NOMO-1 (cell line): ENCODE measurements around the gene AK5.
A peak's percentile ranks its signal among the peaks of the same experiment; 100 is the strongest.
"Not testable (repeated sequence)": the region's sequence is repeated elsewhere in the genome, so short reads cannot be mapped to it uniquely, and the experiment has no call there.

ENCODE experiments used
- DNase-seq, 2 experiments: peaks; one replicate each; lab custom pipeline; 2025; ENCODE audit not compliant: unreplicated experiment in 2 of 2; lab: John Stamatoyannopoulos, UW

The AK5 gene

DNA sequence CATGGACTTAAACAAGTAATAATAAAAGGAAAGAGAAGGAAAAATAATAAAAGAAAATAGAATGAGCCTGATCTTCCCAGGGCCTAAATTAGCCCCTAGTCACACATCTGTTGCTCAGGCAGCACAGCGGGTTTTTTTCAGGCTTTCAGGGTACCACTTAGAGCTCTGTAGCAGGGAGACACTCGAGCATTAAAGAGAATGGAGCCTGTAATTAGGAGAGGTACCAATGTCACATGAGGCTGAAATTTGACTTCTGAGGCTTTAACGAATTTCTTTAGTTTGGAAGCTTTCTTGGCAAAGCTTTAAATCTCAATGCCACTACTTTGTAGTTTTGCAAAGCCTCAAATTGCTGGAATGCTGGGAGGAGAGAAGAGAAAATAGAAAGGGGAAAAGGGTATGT lies 116.3 kb downstream of the AK5 start:
- no peak for DNase-seq

- no peak for DNase-seq
Observed at GRCh38 chr1:77399250-77400086, 117.6 kb downstream of the AK5 start.

- DNase-seq = no peak
Observed at GRCh38 chr1:77400781-77401180, 119.0 kb downstream of the AK5 start.

GRCh38 chr1:77401384-77401783 lies 119.6 kb downstream of the AK5 start:
- no peak for DNase-seq

DNA sequence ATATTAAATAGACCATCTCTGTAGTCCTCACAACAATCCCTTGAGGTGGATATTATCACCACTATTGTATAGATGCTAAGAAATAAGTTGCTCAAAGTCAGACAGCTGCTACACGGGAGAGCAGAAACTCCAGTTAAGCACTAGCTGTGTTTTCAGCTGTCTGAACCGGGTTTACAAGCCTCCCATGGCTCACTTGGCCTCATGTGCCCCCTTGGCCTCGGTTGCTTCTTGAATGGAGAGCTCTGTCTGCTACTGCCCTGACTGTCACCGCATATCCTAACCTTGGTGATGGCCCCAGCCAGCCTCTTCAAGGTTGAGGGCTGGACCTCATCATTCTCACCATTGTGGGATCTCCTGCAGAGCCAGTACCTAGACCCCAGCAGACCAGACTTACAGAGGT lies 123.4 kb downstream of the AK5 start:
- no peak for DNase-seq

GRCh38 chr1:77406661-77407060 lies 124.8 kb downstream of the AK5 start:
- DNase-seq = no peak

- no peak for DNase-seq
Observed at GRCh38 chr1:77407738-77408375, 126.0 kb downstream of the AK5 start.

- DNase-seq = not testable (repeated sequence)
Observed at GRCh38 chr1:77408933-77409332, 127.1 kb downstream of the AK5 start.

DNA sequence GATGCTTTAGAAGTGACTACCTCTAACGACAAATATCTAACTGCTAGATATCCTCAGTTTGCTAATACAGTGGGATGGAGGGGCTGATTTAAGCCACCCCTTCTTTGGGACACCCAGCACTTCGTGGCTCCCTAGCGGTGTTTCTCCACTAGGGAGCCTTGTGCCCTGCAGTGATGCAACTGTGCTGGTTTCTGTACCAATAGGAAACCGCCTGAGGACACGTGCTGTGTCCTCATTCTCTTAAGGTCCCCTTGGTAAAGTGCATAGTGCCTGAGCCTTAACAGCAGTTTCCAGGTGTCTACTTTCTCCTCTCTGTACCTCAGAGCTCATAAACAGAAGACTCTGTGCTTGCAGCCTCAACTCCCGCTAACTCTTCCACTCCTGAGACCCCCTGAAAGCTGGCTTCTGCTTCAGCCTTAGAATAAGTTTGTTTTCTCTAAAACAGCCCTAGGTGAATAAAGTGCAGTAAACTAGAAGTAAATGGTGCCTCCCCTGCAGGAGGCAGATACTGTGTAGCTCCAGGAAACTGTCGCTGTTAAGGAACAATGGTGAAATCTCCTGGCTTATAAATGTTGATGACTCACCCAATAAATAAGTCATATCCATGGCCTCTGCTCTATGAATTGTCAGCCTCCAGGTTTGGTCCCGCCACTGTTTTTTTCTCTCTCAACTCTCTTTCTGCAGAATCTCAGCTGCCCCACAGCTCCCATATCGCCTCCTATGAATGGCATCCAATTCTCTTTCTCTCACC lies 130.4 kb downstream of the AK5 start:
- peak; percentile 41 to 61 for DNase-seq

GRCh38 chr1:77412820-77413530 lies 131.2 kb downstream of the AK5 start:
- DNase-seq = peak in 1 of 2 experiments; percentile 24

- DNase-seq = peak; percentile 78 to 81
Observed at GRCh38 chr1:77413541-77414335, 131.9 kb downstream of the AK5 start.

DNA sequence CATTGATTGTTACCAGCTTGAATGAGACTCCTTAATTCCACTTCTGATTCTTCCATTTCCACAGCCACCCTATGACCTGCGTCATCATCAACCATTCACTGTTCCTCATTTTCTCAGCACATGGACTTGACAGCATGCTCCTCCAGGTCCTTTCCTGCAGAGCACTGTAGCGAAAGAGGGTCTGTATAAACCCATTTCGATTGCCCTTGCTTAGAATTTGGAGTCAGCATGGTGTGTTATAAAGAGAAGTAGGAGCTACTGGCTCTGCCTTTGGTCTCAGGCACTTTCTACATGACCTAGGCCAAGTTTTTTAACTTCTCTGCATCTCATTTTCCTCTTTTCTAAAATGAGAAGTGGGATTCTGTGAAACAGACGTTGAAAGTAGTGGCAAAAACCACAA lies 133.8 kb downstream of the AK5 start:
- peak; percentile 62 to 68 for DNase-seq

- no peak for DNase-seq
Observed at GRCh38 chr1:77416692-77417450, 135.1 kb downstream of the AK5 start.

GRCh38 chr1:77418055-77418454 lies 136.2 kb downstream of the AK5 start:
- DNase-seq = not testable (repeated sequence)

- no peak for DNase-seq
Observed at GRCh38 chr1:77421504-77422233, 139.8 kb downstream of the AK5 start.

DNA sequence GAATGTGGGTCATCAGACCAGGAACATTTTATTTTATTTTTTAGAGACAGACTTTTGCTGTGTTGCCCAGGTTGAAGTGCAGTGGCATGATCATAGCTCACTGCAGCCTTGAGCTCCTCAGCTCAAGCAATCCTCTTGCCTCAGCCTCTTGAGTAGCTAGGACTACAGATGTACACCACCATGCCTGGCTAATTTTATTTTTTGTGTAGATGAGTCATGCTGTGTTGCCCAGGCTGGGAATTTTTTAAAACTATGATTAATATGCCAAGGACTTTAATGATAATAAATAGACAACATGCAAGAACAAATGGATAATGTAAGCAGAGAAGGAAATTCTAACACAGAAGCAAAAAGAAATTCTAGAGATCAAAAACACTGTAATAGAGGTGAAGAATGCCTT lies 142.4 kb downstream of the AK5 start:
- no peak for DNase-seq

GRCh38 chr1:77428068-77428467 lies 146.2 kb downstream of the AK5 start:
- DNase-seq = no peak

DNA sequence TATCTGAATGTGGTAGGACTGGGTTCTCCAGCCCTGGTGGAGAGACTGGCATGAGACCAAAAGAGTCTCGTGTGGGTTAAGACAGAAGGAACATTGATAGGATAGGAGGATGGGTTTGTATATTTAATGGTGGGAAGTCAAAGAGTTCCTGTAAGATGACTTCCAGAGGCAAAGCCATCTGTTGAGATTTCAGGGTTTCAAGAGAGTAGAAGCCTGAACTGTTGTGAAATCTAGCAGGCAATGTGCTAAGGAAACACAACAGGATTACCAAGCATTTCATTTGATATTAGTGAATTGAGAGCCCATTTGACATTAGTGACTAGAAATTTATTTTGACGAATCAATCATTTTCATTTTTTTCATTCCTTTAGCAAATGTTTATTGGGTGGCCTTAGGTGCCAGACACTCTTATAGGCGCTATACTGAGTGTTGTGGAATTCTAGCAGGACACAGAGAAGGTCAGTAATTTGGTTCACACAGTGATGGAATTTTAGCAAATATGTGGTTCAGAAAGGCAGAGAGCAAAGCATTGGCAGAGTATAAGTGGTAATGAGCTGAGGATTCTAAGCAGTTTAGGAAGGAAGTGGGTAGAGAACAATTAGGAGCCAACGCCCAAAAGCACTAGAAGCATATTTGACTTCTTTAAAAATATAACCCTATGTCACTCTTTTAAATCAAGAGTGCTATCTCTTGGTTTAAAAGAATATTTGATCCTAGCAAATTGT lies 149.3 kb downstream of the AK5 start:
- DNase-seq = peak; percentile 68 to 93
